Measurements from ENCODE around the gene GRIK5.
A peak's percentile ranks its signal among the peaks of the same experiment; 100 is the strongest.

GRIK5 gene

GRCh38 chr19:42095814-42096230 is 25.8 kb upstream of the GRIK5 start:
- no peak overlapping the region for H3K4me3 ChIP-seq (ENCODE audit: low read depth, low read length)
- DNase-seq (ENCODE audit: low read depth), result no peak
- TF ChIP-seq, protein P1, sequence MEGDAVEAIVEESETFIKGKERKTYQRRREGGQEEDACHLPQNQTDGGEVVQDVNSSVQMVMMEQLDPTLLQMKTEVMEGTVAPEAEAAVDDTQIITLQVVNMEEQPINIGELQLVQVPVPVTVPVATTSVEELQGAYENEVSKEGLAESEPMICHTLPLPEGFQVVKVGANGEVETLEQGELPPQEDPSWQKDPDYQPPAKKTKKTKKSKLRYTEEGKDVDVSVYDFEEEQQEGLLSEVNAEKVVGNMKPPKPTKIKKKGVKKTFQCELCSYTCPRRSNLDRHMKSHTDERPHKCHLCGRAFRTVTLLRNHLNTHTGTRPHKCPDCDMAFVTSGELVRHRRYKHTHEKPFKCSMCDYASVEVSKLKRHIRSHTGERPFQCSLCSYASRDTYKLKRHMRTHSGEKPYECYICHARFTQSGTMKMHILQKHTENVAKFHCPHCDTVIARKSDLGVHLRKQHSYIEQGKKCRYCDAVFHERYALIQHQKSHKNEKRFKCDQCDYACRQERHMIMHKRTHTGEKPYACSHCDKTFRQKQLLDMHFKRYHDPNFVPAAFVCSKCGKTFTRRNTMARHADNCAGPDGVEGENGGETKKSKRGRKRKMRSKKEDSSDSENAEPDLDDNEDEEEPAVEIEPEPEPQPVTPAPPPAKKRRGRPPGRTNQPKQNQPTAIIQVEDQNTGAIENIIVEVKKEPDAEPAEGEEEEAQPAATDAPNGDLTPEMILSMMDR (IDR thresholded peaks at IDR 0.05; ENCODE audit: low read depth, low read length, missing control alignments), result no peak

DNA sequence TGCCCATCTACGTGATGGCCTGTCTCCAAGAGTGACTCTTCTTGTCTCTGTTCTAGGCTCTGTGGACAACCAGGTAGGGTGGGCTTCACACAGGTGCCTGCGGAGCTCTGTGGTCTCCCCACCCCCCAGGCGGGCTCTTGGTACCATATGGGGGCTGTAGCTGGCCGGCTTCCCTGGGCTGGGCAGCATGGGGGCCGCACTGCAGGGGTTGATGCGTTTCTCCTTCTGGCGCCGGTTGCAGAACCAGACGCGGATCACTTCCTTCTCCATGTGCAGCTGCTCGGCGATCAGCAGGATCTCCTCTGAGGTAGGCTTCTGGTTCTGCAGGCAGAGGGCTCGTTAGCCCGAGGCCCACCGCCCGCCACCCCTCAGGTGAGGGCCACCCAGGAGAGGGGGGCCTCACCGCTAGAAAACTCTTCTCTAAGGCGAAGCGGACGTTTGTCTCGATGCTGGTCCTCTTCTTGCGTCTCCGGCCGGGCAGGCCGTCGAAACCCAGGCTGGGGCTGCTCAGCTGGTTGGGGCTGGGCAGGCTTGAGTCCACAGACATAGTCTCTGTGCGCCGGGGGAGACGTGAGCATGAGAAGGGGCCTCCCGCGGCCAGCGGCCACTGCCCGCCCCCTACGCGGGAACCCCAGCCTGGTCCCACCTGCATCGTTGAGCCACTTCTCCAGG is 25.3 kb upstream of the GRIK5 start:
- DNase-seq (ENCODE audit: low read depth), result no peak
- TF ChIP-seq, protein P1 (IDR thresholded peaks at IDR 0.05; ENCODE audit: low read depth, low read length, missing control alignments), result no peak
- no peak overlapping the region for H3K4me3 ChIP-seq (ENCODE audit: low read depth, low read length)

DNA sequence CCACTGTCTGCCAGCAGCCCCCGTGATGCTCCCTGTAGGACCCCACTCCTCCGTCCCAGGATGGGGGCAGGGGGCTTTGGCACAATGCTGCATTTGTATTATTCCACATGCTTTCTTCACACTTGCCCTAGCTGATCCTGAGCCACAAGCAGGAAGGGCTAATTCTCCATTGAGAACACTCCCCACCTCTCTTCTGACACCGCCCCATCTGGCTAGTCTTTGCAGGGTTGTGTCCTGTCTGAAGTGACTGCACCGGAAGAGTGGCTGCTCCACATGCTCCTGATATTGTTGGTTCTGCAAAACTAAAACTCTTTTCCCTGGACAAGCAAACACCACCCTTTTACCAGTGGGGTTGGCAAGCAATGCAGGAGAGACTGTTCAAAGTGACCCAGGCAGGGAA is 23.9 kb upstream of the GRIK5 start:
- TF ChIP-seq, protein P1 (IDR thresholded peaks at IDR 0.05; ENCODE audit: low read depth, low read length, missing control alignments), result no peak
- no peak for DNase-seq (ENCODE audit: low read depth)
- H3K4me3 ChIP-seq (ENCODE audit: low read depth, low read length), result no peak overlapping the region

DNA sequence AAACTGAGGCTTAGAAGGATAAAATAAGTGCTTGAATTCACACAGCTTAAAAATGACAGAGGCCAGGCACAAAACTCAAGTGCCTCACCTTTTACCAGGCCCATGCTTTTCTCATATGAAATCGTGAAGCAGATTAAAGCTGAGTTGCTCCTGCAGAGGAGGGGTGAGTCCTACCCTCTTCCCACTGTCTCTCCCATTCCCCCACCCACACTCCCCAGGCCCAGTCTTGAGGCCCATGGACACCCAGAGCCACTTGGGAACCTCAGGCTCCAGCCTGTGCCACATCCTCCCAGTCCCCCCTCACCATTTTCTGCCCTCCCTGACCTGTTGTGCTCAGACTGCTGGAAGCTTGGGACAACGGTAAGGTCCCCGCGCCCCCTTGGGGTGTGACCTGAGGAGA is 23.5 kb upstream of the GRIK5 start:
- H3K4me3 ChIP-seq (ENCODE audit: low read depth, low read length), result no peak overlapping the region
- TF ChIP-seq, protein P1 (IDR thresholded peaks at IDR 0.05; ENCODE audit: low read depth, low read length, missing control alignments), result no peak
- no peak for DNase-seq (ENCODE audit: low read depth)

DNA sequence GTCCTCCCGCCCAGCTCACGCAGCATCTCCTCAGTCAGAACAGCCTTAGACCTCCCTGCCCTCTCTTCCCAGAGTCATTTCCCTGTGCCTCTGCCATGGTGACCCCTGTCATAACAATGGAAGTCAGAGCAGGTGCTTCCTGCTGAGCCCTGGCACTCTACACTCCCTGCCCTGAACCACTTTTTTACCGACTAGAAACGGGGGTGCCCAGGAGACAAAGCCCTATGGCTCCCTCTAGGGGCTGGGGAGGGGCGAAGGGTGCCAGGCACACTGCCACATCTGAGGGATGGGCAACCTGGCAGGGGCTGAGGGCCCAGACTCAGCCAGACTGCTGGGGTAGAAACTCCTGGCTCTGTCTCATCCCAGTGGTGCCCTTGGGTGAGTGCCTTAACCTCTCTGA is 22.3 kb upstream of the GRIK5 start:
- no peak for DNase-seq (ENCODE audit: low read depth)
- H3K4me3 ChIP-seq (ENCODE audit: low read depth, low read length), result no peak overlapping the region
- TF ChIP-seq, protein P1 (IDR thresholded peaks at IDR 0.05; ENCODE audit: low read depth, low read length, missing control alignments), result peak; percentile 60

- TF ChIP-seq, protein P1 (IDR thresholded peaks at IDR 0.05; ENCODE audit: low read depth, low read length, missing control alignments), result no peak
- no peak for DNase-seq (ENCODE audit: low read depth)
- no peak overlapping the region for H3K4me3 ChIP-seq (ENCODE audit: low read depth, low read length)
Measured at GRCh38 chr19:42091742-42092141, 21.7 kb upstream of the GRIK5 start.

- TF ChIP-seq, protein P1 (IDR thresholded peaks at IDR 0.05; ENCODE audit: low read depth, low read length, missing control alignments), result no peak
- DNase-seq (ENCODE audit: low read depth), result no peak
- no peak overlapping the region for H3K4me3 ChIP-seq (ENCODE audit: low read depth, low read length)
Measured at GRCh38 chr19:42091300-42091699, 21.3 kb upstream of the GRIK5 start.

Measured in GM12864 (cell line).